H9 (cell line): ENCODE data around the gene IER3. TPM values are rescaled to one million over a fixed set of nuclear protein-coding genes. Genes with fewer than 3 reads are reported as not detected.

ENCODE experiments used
- DNase-seq: peaks from one replicate; pipeline ENCODE4 v3.0.0-alpha.2; 2017
- H2AFZ ChIP-seq: one replicate; pipeline ENCODE4 v1.6.1; 2013; ENCODE audit warnings: mild to moderate bottlenecking, low read length, control low read depth, moderate library complexity
- H2AK5ac ChIP-seq: 2 replicates; pipeline ENCODE4 v1.6.1; 2013; ENCODE audit warnings: low read length, control low read depth, mixed read lengths; ENCODE audit not compliant: insufficient read length
- H2BK120ac ChIP-seq: one replicate; pipeline ENCODE4 v1.6.1; 2013; ENCODE audit warnings: low read depth, mild to moderate bottlenecking, low read length, control low read depth, inconsistent platforms; ENCODE audit not compliant: poor library complexity, severe bottlenecking
- H2BK12ac ChIP-seq: 2 replicates; pipeline ENCODE4 v1.6.1; 2013; ENCODE audit warnings: low read length, control low read depth, mixed read lengths, low read depth; ENCODE audit not compliant: insufficient read length
- H2BK15ac ChIP-seq: 2 replicates; pipeline ENCODE4 v1.6.1; 2013; ENCODE audit warnings: low read depth, low read length, control low read depth
- H2BK20ac ChIP-seq: one replicate; pipeline ENCODE4 v1.6.1; 2013; ENCODE audit warnings: low read depth, mild to moderate bottlenecking, low read length, control low read depth, inconsistent platforms; ENCODE audit not compliant: poor library complexity, severe bottlenecking
- H2BK5ac ChIP-seq: 2 replicates; pipeline ENCODE4 v1.6.1; 2013; ENCODE audit warnings: low read length, control low read depth, mixed read lengths; ENCODE audit not compliant: insufficient read length
- H3K14ac ChIP-seq: 2 replicates; pipeline ENCODE4 v1.6.1; 2013; ENCODE audit warnings: low read length, control low read depth; ENCODE audit not compliant: insufficient read depth
- H3K18ac ChIP-seq: 2 replicates; pipeline ENCODE4 v1.6.1; 2013; ENCODE audit warnings: low read depth, mild to moderate bottlenecking, mixed read lengths, low read length, control low read depth; ENCODE audit not compliant: insufficient read length
- H3K23ac ChIP-seq: 2 replicates; pipeline ENCODE4 v1.6.1; 2013; ENCODE audit warnings: low read length, control low read depth, mixed read lengths, low read depth; ENCODE audit not compliant: insufficient read length
- H3K23me2 ChIP-seq: 2 replicates; pipeline ENCODE4 v1.6.1; 2013; ENCODE audit warnings: low read depth, mild to moderate bottlenecking, mixed read lengths, low read length, control low read depth; ENCODE audit not compliant: insufficient read length, poor library complexity, severe bottlenecking
- H3K27ac ChIP-seq: 2 replicates; pipeline ENCODE4 v1.5.1; 2013; ENCODE audit warnings: low read length, control low read depth, mixed read lengths, low read depth; ENCODE audit not compliant: insufficient read length
- H3K27me3 ChIP-seq: 2 replicates; pipeline ENCODE4 v1.6.1; 2013; ENCODE audit warnings: low read length, control low read depth, inconsistent platforms; ENCODE audit not compliant: insufficient read depth
- H3K4ac ChIP-seq: 2 replicates; pipeline ENCODE4 v1.6.1; 2013; ENCODE audit warnings: low read depth, mild to moderate bottlenecking, control low read depth, inconsistent platforms, low read length, moderate library complexity
- H3K4me1 ChIP-seq: 2 replicates; pipeline ENCODE4 v1.6.1; 2013; ENCODE audit warnings: low read length, control low read depth, inconsistent platforms; ENCODE audit not compliant: insufficient read depth
- H3K4me2 ChIP-seq: 2 replicates; pipeline ENCODE4 v1.6.1; 2013; ENCODE audit warnings: low read length, control low read depth, mixed read lengths; ENCODE audit not compliant: insufficient read length, insufficient read depth
- H3K56ac ChIP-seq: 2 replicates; pipeline ENCODE4 v1.6.1; 2013; ENCODE audit warnings: low read depth, mild to moderate bottlenecking, mixed read lengths, low read length, control low read depth; ENCODE audit not compliant: insufficient read length
- H3K79me1 ChIP-seq: 2 replicates; pipeline ENCODE4 v1.6.1; 2013; ENCODE audit warnings: low read depth, mild to moderate bottlenecking, moderate library complexity, low read length, control low read depth, inconsistent platforms; ENCODE audit not compliant: insufficient read depth, poor library complexity, severe bottlenecking
- H3K79me2 ChIP-seq: 2 replicates; pipeline ENCODE4 v1.6.1; 2013; ENCODE audit warnings: low read length, control low read depth, inconsistent platforms; ENCODE audit not compliant: insufficient read depth
- H3K9ac ChIP-seq: 2 replicates; pipeline ENCODE4 v1.6.1; 2013; ENCODE audit warnings: low read length, control low read depth, mixed read lengths; ENCODE audit not compliant: insufficient read length; ENCODE audit errors: extremely low read depth
- H3K9me3 ChIP-seq: one replicate; pipeline ENCODE4 v1.6.1; 2013; ENCODE audit warnings: low read depth, low read length, inconsistent platforms; ENCODE audit not compliant: control insufficient read depth
- H3T11ph ChIP-seq: one replicate; pipeline ENCODE4 v1.6.1; 2013; ENCODE audit warnings: mild to moderate bottlenecking, low read length, control low read depth, inconsistent platforms
- H4K20me1 ChIP-seq: one replicate; pipeline ENCODE4 v1.6.1; 2013; ENCODE audit not compliant: control insufficient read depth, insufficient read length, insufficient read depth
- H4K5ac ChIP-seq: 2 replicates; pipeline ENCODE4 v1.6.1; 2013; ENCODE audit warnings: low read depth, mild to moderate bottlenecking, mixed read lengths, low read length, control low read depth; ENCODE audit not compliant: insufficient read length
- H4K8ac ChIP-seq: replicated peaks from 2 replicates; pipeline ENCODE4 v1.6.1; 2013; ENCODE audit warnings: low read length, control low read depth, mixed read lengths, low read depth; ENCODE audit not compliant: insufficient read length
- H4K91ac ChIP-seq: 2 replicates; pipeline ENCODE4 v1.6.1; 2013; ENCODE audit warnings: low read depth, mild to moderate bottlenecking, moderate library complexity, mixed read lengths, low read length, control low read depth; ENCODE audit not compliant: insufficient read length
- H3K27ac Mint-ChIP-seq, 3 experiments: 2 replicates in 2 of 3; 3 replicates in 1 of 3; pipeline ENCODE4 v1.8.0; 2020 to 2021; ENCODE audit warnings: mixed read lengths in 3 of 3, mild to moderate bottlenecking in 1 of 3, moderate library complexity in 1 of 3
- H3K27me3 Mint-ChIP-seq: 2 replicates; pipeline ENCODE4 v1.8.0; 2021; ENCODE audit warnings: low read depth, mild to moderate bottlenecking, moderate library complexity, mixed read lengths
- H3K36me3 Mint-ChIP-seq, 3 experiments: 2 replicates in 2 of 3; 3 replicates in 1 of 3; pipeline ENCODE4 v1.8.0; 2020 to 2021; ENCODE audit warnings: low read depth in 3 of 3, mixed read lengths in 3 of 3; ENCODE audit not compliant: insufficient read depth in 1 of 3
- H3K4me1 Mint-ChIP-seq, 2 experiments: 2 replicates each; pipeline ENCODE4 v1.8.0; 2020; ENCODE audit warnings: mixed read lengths in 2 of 2
- H3K4me3 Mint-ChIP-seq, 2 experiments: 2 replicates in 1 of 2; 3 replicates in 1 of 2; pipeline ENCODE4 v1.8.0; 2020 to 2021; ENCODE audit warnings: mild to moderate bottlenecking in 2 of 2, mixed read lengths in 2 of 2, moderate library complexity in 1 of 2
- H3K9me3 Mint-ChIP-seq, 2 experiments: 2 replicates in 1 of 2; 3 replicates in 1 of 2; pipeline ENCODE4 v1.8.0; 2020; ENCODE audit warnings: mild to moderate bottlenecking in 2 of 2, mixed read lengths in 2 of 2, moderate library complexity in 1 of 2
- CTCF ChIP-seq: fragments of 200-600 bp; sonication (generic); conservative IDR thresholded peaks from 3 replicates; pipeline ENCODE4 v1.8.0; 2021; ENCODE audit warnings: antibody characterized with exemption, mild to moderate bottlenecking
- WGBS: extraction: QIAGEN DNeasy Blood & Tissue Kit; methylation state at CpG from one replicate; pipeline ENCODE4 v1.1.7; 2013; ENCODE audit warnings: missing lambda C conversion rate, low lambda C conversion rate, mixed read lengths; ENCODE audit not compliant: insufficient read length; ENCODE audit errors: extremely low coverage; 5-methylcytosine and 5-hydroxymethylcytosine counted together
- total RNA-seq: library from RNA; stranded (reverse); gene quantifications from 2 replicates; pipeline ENCODE4 v1.2.1, GENCODE V29; 2021

IER3 gene
- total RNA-seq, 1 experiment from 2014 or later = 43.5 TPM

GRCh38 chr6:30741789-30742315 is 2.5 kb downstream of the IER3 start:
- H2BK12ac ChIP-seq = no peak overlapping the region
- no peaks in the 10 kb centered on the region; the same call in 1 of the 2 replicates for H3K27me3 ChIP-seq
- no peak overlapping the region for H2BK15ac ChIP-seq
- peak overlapping the region; percentile 77 for H3K18ac ChIP-seq
- DNase-seq = no peak
- no peak overlapping the region for H3K56ac ChIP-seq
- peaks cover 2% of the 10 kb centered on the region; the same call in 1 of the 2 replicates for H3K4me1 ChIP-seq
- H2BK20ac ChIP-seq = no peak overlapping the region
- H3K27ac Mint-ChIP-seq = peak overlapping the region; percentile 37 to 94 (median 82)
- H3K14ac ChIP-seq = peak overlapping the region; percentile 67
- H2AFZ ChIP-seq = no peak overlapping the region
- no peak overlapping the region for H3K4ac ChIP-seq
- peaks cover 3% of the 10 kb centered on the region; the same call in 1 of the 2 replicates for H3K27me3 Mint-ChIP-seq
- H3K79me1 ChIP-seq = peaks cover 6% of the 10 kb centered on the region
- peaks cover 13% of the 10 kb centered on the region; the same call in 1 of the 2 replicates for H3K79me2 ChIP-seq
- H3K4me1 Mint-ChIP-seq = peaks cover 24 to 25% of the 10 kb centered on the region in 2 experiments
- no peaks in the 10 kb centered on the region; a peak in 3 of 5 replicates for H3K9me3 Mint-ChIP-seq
- H4K91ac ChIP-seq = no peak overlapping the region
- H3K9ac ChIP-seq = peak overlapping the region; percentile 95
- H4K5ac ChIP-seq = no peak overlapping the region
- H3K23ac ChIP-seq = no peak overlapping the region
- H3T11ph ChIP-seq = no peak overlapping the region
- no peak overlapping the region for H4K8ac ChIP-seq
- TF ChIP-seq CTCF = no peak
- peak overlapping the region; percentile 94 to 95 for H3K4me3 Mint-ChIP-seq
- H2BK5ac ChIP-seq = no peak overlapping the region
- H3K27ac ChIP-seq = no peak overlapping the region
- H3K4me2 ChIP-seq = peak overlapping the region; percentile 91
- no peaks in the 10 kb centered on the region for H3K9me3 ChIP-seq
- peaks cover 17% of the 10 kb centered on the region for H3K23me2 ChIP-seq
- H2BK120ac ChIP-seq = no peak overlapping the region
- H3K36me3 Mint-ChIP-seq = peaks cover 46 to 54% (median 48%) of the 10 kb centered on the region in 3 experiments
- H2AK5ac ChIP-seq = no peak overlapping the region
- H4K20me1 ChIP-seq = peaks cover 2% of the 10 kb centered on the region
- WGBS = no CpG with 5 or more reads among the region's 13 CpGs
